HG03460 (cell line): ENCODE results near the gene SCN2A.
A peak's percentile ranks its signal among the peaks of the same experiment; 100 is the strongest.

Experiments used
- ATAC-seq: cut with Tn5 transposase; IDR thresholded peaks from one replicate; pipeline ENCODE4 v1.9.1; 2021; ENCODE audit not compliant: unreplicated experiment

SCN2A gene

DNA sequence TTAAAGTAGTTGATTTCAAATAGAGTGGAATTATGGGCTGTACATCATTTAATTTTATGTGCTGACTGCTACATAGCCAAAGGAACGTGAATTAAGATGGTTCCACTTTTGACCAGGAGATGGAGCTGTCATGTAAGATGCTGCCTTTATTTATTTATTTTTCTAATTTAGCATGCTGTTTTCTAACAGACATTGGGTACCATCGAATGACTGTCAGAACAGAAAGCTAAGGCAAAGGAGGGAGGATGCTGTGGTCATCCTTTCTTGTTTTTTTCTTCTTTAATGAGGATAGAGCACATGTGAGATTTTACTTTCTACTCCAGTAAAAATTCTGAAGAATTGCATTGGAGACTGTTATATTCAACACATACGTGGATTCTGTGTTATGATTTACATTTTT lies at the start of gene SCN2A:
SCN2A (plus strand) TSS at position 185 of the 400 bp plus-strand sequence. CDS start 56,410 bp downstream, outside the sequence.
- peak; percentile 65 for ATAC-seq

DNA sequence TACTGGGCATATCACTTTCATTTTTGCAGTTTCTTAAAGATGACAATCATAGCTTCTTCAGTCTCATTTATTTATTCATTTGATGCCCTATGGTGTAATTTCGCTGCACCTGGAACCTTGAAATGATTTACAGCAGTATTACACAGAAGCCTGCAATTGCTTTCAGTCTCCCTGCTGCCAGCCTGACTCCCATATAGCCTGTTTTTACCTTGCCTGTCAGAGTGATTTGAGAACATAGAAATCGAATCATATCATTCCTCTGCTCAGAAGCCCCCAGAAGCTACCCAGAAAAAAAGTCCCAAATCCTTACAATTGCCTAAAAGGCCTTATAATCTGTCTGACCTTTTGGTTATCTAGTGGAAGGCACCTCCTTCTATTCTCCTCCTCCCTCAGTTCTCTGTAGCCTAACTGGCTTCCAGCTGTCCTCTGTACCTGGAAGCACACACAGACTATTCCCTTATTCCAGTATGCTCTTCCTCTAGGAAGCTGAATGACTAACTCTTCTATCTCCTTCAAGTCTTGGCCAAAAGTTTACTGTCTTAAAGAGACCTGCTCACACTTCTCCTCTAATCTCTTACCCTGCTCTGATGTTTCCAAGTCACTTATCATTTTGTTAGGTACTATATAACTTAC lies 48.0 kb upstream of the SCN2A start:
- ATAC-seq: no peak

GRCh38 chr2:165192729-165193128 lies 46.5 kb upstream of the SCN2A start:
- ATAC-seq: peak; percentile 24

DNA sequence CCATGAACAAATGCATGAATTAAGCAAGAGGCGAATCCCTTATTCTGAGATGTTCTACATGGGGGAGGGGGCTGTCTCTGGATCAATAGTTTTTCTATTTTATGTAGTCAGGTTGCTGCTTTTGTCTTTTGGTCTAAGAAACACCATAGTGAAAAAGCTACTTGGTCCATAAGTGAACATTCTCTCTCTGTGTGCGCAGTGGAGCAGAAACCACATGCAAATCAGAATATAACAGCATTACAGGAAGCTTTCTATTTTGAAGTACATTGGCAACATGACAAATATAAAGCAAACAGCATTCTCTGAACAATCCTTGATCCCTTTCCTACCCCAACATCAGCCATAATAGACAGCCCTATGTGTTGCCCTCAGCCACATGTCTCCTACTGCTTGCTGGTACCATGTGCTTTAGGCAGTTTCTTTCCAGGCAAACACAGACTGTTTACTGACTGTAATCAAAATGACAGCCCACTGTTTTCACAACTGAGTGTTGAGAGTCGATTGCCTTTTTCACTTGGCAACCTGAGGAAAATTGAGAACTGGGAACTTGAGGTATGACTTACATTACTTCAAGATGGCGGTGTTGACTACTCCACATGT lies 45.9 kb upstream of the SCN2A start:
- ATAC-seq: peak; percentile 98

GRCh38 chr2:165196411-165196810 lies 42.8 kb upstream of the SCN2A start:
- no peak for ATAC-seq

DNA sequence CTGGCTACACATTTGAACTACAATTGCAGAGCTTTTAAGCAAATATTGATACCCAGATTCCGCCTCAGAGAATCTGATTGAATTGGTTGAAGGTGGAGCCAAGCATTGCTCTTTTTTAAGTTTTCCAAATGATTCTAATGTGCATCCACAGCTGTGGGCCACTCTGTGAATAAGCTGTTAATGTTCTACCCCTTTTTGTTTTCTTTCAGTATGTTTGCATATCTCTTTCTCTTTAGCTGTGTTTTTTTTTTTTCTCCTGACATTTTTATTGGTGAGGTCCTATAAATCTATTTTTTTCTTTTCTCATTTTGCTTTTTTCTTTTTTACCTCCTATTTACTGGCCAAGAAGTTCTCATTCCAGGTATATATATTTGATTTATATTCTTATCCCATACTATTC lies 41.9 kb upstream of the SCN2A start:
- no peak for ATAC-seq

GRCh38 chr2:165198181-165198580 lies 41.0 kb upstream of the SCN2A start:
- no peak for ATAC-seq

- no peak for ATAC-seq
Measured at GRCh38 chr2:165202239-165202638, 37.0 kb upstream of the SCN2A start.

GRCh38 chr2:165203689-165204559 lies 35.3 kb upstream of the SCN2A start, which contains the start of gene SCN3A:
SCN3A (minus strand) TSS chr2:165204050; CDS start chr2:165176394, 27,656 bp downstream.
- peak; percentile 66 for ATAC-seq

GRCh38 chr2:165205865-165206264 lies 33.3 kb upstream of the SCN2A start:
- no peak for ATAC-seq

DNA sequence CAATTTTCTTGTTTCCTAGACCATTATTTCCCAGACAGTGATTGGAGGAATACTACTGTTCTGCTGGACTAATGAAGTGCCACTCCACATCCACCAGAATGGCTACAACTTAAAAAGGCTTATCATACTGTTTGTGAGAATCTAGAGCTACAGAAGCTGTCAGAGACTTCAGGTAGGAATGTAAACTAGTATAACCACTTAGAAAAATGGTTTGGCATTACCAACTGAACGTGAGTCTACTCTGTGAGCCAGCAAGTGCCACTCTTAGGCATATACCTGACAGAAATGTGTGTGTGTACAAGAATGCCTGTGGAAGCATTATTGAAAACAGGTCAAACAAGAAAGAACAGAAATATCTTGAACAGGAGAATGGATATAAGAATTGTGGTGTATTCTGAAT lies 31.1 kb upstream of the SCN2A start:
- ATAC-seq: no peak

DNA sequence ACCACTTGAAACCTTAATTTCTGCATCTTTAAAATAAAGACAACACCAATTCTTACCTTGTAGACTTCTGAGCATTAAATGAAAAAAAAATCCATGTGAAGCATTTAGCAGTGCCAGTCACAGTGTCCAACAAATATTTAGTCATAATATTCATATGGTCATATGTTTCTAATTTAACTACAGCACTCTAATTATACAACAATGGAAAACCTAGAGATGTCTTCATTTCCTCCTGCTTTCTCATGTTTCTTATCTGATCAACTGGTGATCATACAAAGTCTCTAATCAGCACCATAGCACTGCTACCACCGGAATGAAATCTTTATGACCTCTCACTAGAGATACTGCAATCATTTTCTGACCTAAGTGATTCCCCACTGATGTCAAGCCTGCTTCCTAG lies 25.1 kb upstream of the SCN2A start:
- no peak for ATAC-seq

DNA sequence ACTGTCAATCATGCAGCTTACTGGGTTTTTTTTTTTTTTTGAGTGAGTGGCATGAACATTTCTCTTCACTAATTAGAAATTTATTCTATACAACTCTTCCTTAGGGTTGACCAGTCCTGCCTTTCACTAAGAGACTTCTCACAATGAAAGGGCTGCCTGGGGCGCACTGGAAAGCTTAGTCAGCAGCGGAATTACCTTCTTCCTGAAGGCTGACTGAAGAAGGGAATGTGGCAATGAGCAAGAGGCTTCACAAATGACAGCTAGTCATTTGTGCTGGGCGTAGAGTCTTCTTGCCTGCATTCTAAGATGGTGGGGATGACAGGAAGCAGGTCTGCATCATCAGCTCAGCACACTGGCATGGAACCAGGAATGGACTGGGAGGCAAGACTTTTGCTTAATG lies 19.7 kb upstream of the SCN2A start:
- no peak for ATAC-seq

- ATAC-seq: no peak
Measured at GRCh38 chr2:165224941-165225340, 14.3 kb upstream of the SCN2A start.

DNA sequence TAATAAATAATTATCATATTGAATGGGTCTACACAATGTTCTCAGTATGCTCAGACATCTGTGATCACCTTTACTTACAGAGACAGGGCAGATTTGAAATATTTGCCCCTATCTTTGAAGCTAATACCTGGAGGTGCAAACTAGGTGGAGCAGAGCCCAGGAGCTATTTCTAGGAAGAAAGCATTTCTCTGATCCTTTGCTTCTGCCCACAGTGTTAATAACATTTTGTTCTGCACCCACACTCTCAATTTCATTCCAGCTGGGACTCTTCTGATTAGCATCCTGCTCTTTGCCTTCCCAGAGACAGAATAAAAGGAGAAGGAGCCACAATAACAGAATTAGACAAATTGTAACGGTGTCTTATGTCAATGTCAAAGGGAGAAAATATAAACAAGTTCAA lies 11.6 kb upstream of the SCN2A start:
- no peak for ATAC-seq

GRCh38 chr2:165237056-165237455 lies 2.2 kb upstream of the SCN2A start:
- ATAC-seq: no peak

DNA sequence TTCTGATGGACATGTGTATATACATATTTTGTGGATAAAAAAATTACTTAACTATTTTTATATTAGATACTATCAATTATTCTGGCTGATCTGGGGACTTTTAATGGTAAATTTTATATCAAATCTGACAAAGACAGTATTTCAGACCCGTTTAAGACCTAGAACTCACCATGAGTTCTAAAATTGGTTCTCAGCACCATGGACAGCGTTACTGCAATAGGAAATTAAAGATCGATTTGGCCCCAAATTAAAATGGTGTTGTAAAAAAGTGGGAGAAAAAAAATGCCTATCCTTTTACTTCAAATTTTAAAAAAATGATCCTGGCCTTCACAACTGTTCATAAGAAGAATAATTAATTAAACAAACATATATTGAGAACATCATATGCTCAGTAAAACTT lies 919 bp upstream of the SCN2A start:
- no peak for ATAC-seq

DNA sequence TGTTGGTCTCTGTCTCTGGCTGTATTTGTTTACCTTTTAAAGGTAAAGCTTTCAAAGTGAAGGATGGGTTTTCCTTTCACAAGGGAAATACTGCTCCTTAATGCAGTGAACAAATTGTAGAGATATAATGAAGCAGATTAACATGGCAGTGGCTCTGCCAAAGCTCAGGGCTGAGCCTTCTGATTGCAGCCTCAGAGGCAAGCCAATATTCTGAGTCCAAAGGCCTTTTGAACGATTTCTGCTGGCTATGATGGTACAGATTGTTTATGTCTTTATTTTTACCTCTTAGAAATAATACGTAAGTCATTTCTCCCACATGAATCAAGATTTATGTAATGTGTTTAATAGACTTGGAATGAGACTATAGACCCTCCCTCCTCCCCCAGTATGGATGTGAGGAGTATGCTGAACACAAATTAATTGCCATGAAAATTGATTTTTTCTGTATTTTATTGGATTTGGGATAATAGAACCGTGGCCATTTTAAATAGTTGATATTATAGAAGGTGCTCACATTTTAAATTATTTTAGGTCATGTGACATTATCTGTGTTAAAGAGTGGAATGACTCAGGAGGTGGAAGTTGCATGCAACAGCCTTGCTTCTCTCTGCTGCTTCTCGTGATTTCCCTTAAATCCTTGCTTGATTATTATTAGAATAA lies 772 bp downstream of the SCN2A start:
- no peak for ATAC-seq

DNA sequence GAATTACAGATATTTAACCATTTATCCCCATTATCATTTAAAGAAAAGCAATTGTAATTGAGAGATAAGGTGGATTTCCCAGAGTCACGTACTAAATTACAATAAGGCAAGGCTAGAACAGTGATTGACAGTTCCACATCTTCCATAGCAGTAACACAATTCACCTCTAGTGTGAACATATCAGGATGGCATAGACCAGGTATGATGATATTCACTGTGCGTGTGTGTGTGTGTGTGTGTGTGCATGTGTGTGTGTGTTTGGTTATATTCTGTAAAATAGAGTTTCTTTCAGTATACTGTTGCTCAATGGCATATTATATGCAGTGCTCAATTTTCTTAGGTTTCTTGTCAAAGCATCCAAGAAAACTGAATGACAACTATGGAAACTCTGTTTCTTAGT lies 1.7 kb downstream of the SCN2A start:
- no peak for ATAC-seq

DNA sequence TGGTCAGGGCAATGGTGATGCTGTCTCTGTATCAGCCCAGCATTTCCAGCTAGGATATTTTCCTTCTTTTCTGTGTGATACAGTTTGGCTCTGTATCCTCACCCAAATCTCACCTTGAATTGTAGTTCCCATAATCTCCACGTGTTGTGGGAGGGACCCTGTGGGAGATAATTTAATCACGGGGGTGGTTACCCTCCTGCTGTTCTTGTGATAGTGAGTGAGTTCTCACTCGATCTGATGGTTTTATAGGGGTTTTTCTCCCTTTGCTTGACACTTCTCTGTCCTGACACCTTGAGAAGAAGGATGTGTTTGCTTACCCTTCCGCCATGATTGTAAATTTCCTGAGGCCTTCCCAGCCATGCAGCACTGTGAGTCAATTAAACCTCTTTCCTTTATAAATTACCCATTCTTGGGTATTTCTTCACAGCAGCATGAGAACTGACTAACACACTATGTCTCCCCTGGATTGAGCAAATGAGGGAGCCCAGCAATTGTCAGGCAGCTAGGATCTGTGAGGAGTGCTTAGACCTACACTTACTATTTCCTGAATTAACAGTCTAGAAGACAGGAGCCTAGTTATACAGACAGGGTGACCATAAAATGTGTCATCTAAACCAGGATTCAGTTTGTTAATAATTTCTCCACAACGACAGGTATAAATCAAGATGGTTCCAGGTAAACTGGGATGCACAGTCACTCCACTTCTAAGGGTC lies 6.0 kb downstream of the SCN2A start:
- no peak for ATAC-seq

DNA sequence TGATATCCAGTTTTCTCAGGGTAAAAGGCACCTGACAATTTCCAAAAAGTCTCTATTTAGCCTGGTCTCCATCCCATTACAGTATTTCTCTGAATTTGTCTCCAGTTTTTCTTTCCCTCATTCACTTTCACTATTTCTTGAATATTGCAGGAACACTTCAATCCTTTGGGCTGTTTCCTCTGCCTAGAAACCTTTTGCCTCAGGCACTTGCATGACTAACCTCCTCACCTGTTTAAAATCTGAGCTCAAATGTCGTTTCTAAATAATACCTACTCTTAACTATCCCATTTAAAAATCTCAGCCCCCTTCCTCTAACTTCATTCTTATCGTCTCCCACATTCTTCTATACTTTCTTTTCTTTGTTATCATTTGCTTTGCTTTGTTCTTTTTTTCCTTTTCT lies 9.0 kb downstream of the SCN2A start:
- no peak for ATAC-seq
